ENCODE data around the gene CCDC171. TPM values are rescaled to one million over a fixed set of nuclear protein-coding genes. Genes with fewer than 3 reads are reported as not detected.

CCDC171 gene
- total and polyA plus RNA-seq, 3 donors from 2014 or later = 13.2 to 30.2 (median 21.4) TPM

DNA sequence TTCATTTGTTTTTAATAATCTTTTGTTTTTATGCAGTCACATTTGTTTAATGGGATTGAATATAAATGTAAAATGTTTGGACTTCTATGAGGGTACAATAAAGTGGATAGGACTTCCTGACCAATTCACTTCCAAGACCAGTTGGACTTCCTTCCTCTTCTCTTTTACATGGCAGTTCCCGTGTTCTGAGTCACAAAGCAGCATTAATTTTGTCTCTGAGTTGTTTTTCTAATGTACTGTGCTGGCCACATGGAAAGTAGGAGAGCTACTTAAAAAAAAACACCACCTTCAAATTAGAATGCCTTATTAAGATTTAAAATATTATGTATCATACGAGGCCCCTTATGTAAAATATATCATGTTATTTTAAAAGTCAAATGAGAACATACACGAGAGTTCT lies 87.3 kb downstream of the CCDC171 start:
- Histone ChIP-seq H3K36me3 (ENCODE audit: low read depth, missing control alignments) (no peaks in the 10 kb centered on the region), H3K27me3 (no peaks in the 10 kb centered on the region), H3K9me3 (no peaks in the 10 kb centered on the region), H3K27ac (no peak overlapping the region), H3K4me3 (no peak overlapping the region), H3K4me1 (no peaks in the 10 kb centered on the region)
- no peak for DNase-seq
- intact Hi-C loops (cut with DNase I; ENCODE audit: low total_unique reads) = no loop called here
- TF ChIP-seq, protein P1, sequence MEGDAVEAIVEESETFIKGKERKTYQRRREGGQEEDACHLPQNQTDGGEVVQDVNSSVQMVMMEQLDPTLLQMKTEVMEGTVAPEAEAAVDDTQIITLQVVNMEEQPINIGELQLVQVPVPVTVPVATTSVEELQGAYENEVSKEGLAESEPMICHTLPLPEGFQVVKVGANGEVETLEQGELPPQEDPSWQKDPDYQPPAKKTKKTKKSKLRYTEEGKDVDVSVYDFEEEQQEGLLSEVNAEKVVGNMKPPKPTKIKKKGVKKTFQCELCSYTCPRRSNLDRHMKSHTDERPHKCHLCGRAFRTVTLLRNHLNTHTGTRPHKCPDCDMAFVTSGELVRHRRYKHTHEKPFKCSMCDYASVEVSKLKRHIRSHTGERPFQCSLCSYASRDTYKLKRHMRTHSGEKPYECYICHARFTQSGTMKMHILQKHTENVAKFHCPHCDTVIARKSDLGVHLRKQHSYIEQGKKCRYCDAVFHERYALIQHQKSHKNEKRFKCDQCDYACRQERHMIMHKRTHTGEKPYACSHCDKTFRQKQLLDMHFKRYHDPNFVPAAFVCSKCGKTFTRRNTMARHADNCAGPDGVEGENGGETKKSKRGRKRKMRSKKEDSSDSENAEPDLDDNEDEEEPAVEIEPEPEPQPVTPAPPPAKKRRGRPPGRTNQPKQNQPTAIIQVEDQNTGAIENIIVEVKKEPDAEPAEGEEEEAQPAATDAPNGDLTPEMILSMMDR (IDR thresholded peaks at IDR 0.05) = no peak
- TF ChIP-seq POLR2A (IDR thresholded peaks at IDR 0.05) = no peak
- 85 to 86% methylated on average over 3 of the region's 3 CpGs for WGBS, 2 donors

DNA sequence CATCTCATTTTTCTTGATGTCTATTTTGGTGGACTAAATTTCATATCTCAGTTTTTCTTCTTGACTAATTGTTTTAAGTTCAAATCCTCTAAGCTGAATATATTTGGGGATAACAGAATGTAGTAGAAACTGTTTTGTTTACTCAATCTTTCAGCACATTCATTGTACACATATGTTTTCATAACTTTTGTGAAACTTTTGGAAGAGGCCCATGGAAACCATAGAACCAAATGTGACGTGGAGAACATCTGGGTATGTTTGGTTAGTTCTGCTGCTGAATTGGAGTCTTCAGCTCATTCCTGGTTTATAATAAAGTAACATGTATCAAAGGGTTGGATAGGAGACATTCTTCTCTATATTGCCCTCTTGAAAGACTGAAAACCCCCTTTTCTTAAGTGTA lies 88.4 kb downstream of the CCDC171 start:
- Histone ChIP-seq H3K4me3 (no peak overlapping the region), H3K4me1 (no peaks in the 10 kb centered on the region), H3K27ac (no peak overlapping the region), H3K27me3 (no peaks in the 10 kb centered on the region), H3K9me3 (no peaks in the 10 kb centered on the region), H3K36me3 (ENCODE audit: low read depth, missing control alignments) (no peaks in the 10 kb centered on the region)
- intact Hi-C loops (cut with DNase I; ENCODE audit: low total_unique reads) = no loop called here
- no peak for DNase-seq
- TF ChIP-seq, protein P1 (IDR thresholded peaks at IDR 0.05) = no peak
- no peak for TF ChIP-seq POLR2A (IDR thresholded peaks at IDR 0.05)
- 83% methylated on average over 1 of the region's 1 CpG for WGBS, 2 donors

DNA sequence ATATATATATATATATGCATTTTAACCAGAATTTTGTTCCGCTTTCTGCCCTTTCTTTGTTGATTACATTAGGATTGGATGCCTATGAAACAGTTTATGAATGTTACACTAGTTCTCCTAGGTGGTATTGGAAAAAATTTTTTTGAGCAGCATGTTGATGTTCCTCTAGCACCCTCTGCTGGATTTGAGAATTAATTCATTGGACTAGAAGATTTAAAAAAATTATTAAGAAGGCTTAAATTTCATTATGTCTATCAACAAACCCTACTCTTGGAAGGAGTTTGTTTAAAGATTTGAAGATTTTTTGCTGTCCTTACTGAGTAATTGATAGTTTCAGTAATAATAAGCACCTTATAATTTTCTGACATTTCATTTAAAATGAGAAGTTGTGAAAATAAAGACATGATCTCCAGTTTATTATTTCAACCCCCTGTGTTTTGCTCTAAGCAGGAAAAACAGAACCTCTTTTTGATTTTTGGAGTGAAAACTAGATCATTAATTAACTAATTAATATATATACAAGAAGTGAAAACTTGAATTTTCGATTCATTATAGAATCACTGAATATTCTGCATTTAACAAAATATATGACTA lies 89.6 kb downstream of the CCDC171 start:
- 45 to 75% methylated on average over 2 of the region's 2 CpGs for WGBS, 2 donors
- DNase-seq = no peak
- intact Hi-C loops (cut with DNase I; ENCODE audit: low total_unique reads) = no loop called here

DNA sequence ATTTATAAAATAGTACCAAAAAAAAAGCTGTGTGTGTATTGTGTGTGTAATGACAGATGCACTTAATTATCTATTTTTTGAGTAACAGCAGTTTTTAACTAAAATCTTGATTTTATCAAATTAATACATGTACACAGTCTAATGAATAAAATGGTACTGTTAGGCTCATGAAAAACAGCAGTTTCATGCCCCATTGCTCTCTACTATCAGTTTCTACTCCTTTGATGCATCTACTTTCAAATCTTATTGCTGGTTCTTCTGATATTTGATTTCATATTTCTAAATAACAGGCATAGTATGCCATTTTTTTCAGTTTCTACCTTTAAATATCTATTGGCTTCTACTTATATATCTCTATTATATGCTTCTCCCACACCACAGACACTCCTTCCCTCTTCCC lies 117.4 kb downstream of the CCDC171 start:
- Histone ChIP-seq H3K27me3 (no peaks in the 10 kb centered on the region), H3K9me3 (no peaks in the 10 kb centered on the region), H3K4me3 (no peak overlapping the region), H3K4me1 (no peaks in the 10 kb centered on the region), H3K27ac (no peak overlapping the region), H3K36me3 (ENCODE audit: low read depth, missing control alignments) (no peaks in the 10 kb centered on the region)
- TF ChIP-seq, protein P1 (IDR thresholded peaks at IDR 0.05) = no peak
- no peak for TF ChIP-seq POLR2A (IDR thresholded peaks at IDR 0.05)
- intact Hi-C loops (cut with DNase I; ENCODE audit: low total_unique reads) = no loop called here
- DNase-seq = no peak

More for the DNA sequence above, 89.6 kb downstream of the CCDC171 start:
- Histone ChIP-seq H3K36me3 (ENCODE audit: low read depth, missing control alignments) (no peaks in the 10 kb centered on the region), H3K27ac (no peak overlapping the region), H3K4me3 (no peak overlapping the region), H3K9me3 (no peaks in the 10 kb centered on the region), H3K4me1 (no peaks in the 10 kb centered on the region), H3K27me3 (no peaks in the 10 kb centered on the region)
- no peak for TF ChIP-seq POLR2A (IDR thresholded peaks at IDR 0.05)
- TF ChIP-seq, protein P1 (IDR thresholded peaks at IDR 0.05) = peak in 1 of 3 experiments; percentile 43

DNA sequence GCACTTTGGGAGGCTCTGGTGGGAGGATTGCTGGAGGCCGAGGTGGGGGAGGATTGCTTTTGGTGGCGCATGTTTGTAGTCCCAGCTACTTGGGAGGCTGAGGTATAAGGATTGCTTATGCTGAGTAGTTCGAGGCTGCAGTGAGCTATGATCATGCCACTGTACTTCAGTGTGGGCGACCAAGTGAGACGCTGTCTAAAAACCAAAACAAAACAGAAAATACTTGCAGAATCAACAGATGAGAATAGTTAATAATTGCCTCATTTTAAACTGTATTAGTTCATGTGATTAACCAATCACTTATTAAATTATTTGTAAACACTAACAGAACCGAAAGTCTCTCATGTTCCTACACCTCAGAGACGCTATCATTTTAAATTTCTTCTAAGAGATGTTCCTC lies 118.1 kb downstream of the CCDC171 start:
- H3K4me3 ChIP-seq = no peak overlapping the region
- no peak overlapping the region for H3K27ac ChIP-seq
- no peaks in the 10 kb centered on the region for H3K4me1 ChIP-seq
- TF ChIP-seq POLR2A (IDR thresholded peaks at IDR 0.05) = no peak
- TF ChIP-seq, protein P1 (IDR thresholded peaks at IDR 0.05) = no peak
- intact Hi-C loops (cut with DNase I; ENCODE audit: low total_unique reads) = no loop called here
- no peaks in the 10 kb centered on the region for H3K36me3 ChIP-seq (ENCODE audit: low read depth, missing control alignments)
- no peaks in the 10 kb centered on the region for H3K27me3 ChIP-seq
- H3K9me3 ChIP-seq = no peaks in the 10 kb centered on the region
- 92 to 95% methylated on average over 7 of the region's 7 CpGs for WGBS, 2 donors
- no peak for DNase-seq
